GM18502 (cell line): ENCODE results near the gene MTARC1.

Source experiments
- ATAC-seq: cut with Tn5 transposase; IDR thresholded peaks from one replicate; pipeline ENCODE4 v1.9.1; 2021; ENCODE audit warnings: mild to moderate bottlenecking; ENCODE audit not compliant: unreplicated experiment, poor library complexity

Gene MTARC1

DNA sequence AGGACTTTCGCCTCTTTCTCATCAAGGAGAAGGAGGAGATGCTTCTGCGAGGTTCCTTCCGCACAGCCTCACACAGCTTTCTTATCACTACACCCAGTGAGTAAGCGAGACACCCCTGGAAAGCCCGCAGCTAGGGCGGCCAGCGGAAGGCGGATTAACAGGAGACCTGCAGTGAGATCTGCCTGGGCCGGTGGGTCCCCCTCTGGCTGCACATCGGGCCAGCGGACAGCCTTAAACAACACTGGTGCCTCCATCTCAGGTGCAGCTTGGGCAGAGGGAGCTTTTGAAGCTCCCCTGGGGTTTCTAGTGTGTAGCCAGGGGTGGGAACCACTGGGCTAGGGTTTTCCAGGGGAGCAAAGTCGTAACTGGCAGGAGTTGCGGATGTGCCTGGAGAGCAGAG lies 17.5 kb upstream of the MTARC1 start:
- ATAC-seq, result no peak

DNA sequence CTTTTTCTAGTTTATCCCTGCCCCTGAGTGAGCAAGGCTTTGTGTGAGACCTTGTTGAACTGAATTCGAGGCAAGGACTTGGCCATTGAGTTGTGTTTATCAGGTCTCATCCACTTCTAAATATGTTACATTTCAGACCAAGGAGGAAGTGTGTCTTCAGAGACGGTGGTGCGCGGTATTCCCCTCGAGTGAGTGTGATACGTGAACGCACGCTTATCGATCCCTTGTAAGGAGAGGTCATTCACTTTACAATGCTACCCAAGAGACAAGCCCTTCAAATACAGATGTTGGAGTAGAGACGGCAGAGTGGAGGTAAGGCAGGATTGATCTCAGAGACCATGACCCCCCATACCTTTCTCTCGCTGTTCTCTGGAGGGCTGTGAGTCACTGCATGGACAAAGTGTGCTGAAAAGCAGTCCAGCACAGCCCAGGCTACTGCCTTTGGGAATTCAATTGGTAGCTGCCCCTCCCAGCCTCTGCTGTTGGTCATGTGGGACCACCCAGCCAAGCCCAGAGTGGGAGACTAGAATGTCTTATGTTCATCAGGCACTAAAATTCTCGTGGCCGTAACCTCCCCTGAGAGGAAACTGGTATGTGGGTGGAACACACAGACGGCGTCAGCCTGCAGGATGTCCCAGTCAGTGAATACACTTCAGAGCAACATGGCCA lies 16.3 kb upstream of the MTARC1 start:
- ATAC-seq, result peak; percentile 71

DNA sequence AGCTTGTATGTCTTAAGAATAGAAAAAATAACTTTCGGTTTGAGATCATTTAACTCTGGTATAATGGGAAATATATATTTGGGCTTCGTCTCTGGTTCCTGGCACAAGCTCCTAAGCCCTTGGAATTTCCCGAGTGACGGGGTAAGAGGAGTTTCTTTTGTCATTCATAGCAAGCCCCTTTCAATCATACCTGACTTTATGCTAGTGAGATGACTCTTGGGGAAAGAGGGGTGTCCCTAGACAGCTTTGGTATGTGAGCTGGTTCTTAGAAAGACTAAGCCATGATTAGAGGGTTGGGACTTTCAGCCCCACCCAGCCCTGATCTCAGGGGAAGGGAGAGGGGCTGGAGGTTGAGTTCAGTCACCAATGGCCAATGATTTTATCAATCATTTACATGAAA lies 13.9 kb upstream of the MTARC1 start:
- ATAC-seq, result peak; percentile 28

DNA sequence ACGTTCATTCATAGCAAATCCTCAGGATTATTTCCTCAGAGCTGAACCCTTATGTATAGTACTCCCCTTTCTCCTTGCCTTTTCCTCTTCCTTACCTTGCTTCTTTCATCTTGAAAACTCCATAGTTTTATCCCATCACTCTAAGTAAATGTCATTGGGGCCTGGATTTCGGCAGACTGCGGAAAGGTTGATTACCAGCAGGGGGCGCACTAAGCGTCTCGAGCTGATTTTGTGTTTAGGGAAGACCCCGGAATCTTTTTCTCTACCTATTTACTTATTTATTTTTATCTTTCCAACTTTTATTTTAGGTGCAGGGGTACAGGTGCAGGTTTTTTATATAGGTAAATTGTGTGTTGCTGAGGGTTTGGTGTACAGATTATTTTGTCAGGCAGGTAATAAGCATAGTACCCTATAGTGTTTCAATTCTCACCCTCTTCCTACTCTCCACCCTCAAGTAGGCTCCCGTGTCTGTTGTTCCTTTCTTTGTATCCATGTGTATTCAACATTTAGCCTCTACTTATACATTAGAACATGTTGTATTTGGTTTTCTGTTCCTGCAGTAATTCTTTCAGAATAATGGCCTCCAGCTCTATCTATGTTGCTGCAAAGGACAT lies 11.4 kb upstream of the MTARC1 start:
- ATAC-seq, result no peak

DNA sequence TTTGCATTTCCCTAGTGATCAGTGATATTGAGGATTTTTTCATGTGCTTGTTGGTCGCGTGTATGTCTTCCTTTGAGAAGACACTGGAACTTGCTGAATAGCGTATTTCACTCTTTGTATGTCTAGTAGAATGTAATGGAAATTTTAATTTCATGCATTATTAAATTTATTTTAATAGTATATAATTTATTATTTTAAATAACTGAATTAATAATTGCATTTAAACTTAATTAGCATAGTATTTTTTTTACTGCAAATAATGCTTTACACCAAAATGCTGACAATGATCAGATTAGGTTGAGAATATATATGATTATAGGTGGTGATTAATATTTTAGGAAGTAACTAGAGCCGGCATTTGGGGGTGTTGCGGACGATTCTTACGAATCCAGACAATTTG lies 10.5 kb upstream of the MTARC1 start:
- no peak for ATAC-seq

DNA sequence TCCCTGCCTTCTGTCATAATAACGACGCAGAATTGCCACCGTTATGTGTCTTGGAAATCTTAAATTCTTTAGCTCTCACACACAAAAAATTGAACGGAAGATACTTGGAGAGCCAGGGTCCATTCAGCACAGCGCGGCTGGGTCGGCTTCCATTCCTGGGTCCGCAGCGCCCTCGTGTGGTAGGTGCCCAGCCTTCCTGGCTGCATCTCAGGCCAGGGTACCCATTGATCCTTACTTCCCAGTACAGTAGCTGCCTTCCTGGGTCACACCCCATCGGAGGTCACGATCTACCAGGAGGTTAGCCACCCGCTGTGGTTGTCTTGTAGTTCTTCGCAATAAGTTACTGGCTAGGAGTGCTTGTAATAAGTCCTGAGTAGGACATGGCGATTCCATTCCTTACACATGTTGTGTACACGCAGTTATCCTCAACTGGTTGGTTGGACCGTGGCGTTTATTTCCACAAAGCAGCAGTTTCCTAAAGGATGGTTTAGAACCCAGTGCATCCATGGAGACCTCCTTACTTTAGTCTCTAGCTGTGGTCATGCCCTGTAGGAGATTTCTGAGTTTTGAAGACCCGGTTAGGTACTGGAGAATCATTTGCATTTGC lies 9.9 kb upstream of the MTARC1 start:
- ATAC-seq, result peak; percentile 83

DNA sequence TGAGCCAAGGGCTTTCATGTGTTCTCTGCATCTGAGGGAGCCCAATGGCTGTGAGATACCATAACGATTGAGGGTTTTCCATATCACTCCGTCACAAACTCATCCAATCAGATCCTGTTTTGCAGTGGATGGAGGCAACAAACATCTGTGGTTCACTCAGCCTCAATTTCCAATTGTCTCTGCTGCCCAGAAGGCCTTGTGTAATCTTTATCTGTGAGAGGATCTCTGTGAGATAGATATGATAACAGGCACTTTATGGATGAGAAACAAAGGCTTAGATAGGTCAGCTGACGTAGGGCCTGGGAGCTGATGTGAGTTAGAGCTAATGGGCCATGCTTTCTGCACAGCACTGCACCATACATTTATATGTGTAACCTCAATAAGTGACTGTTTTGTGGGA lies 3.3 kb upstream of the MTARC1 start:
- no peak for ATAC-seq

DNA sequence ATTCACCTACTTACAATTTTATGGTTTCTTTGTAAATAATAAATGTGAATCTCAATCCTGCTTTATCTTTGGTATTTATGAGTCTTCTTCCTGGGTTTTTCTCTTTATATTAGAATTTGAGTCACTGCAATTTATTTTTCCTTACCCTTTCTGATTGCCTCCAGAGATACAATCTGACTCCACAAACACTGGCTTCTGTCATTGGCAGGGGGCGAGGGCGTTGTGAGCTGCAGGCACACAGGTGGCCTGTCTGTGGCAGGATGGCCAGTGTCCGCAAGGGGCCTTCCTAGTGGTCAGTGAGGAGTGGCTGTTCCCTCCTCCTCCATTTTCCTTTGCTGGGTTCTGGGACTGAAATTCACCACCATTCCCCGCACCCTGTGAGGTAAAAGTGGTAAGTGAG lies 2.0 kb upstream of the MTARC1 start:
- no peak for ATAC-seq

DNA sequence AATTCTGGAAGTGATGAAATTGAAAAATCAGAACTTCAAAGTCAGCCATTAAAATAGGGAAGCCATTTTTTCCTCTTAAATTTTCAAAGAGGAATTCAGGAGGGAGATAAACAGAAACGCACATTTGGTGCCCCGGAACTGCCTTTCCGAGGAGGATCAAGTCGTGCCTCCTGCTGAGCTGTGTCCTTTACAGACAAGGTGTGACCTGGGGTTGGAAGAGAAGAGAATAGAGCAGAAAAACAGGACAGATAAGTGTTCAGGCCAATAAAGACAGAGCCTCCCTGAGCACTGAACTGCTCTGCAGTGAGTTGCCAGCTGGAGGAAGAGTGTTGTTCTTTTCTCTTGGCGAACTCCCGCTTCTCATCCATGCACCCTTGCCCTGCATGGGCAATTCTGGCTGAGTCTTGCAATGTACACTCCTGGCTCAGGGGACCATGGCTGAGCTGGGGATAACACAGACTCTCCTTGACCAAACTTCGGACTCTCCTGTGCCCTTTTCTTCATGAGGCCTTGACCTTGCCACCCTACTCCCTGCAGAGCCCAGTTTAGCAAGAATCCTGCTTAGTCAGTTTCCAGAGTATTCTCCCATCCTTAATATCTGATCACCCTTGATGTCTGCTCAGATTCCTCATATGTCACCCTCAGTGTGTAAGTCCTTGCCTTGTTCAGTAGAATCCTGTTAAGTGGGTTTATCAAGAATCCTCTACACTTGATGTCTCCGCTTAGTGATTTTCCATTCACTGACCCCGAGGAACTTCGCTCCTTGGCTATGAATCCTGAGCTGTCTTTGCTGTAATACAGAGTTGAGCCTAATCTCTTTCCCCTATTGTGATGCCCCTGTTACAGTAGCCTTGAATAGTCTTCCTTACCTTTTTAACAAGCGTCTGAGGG lies 1.3 kb upstream of the MTARC1 start:
- no peak for ATAC-seq

DNA sequence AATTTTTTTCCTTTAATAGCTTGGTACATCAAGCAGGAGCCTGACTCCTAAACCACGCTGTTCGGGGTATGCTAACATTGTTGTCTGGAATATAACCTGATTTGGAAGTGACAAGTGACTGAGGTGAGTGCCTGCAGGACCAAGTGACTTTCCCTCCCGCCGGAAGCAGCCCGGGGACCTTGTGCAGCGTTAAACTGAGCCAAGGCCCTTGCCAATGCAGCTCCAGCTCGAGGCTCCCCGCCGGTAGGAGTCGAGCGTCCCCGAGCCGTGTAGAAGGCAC lies 716 bp upstream of the MTARC1 start:
- ATAC-seq, result peak; percentile 24

DNA sequence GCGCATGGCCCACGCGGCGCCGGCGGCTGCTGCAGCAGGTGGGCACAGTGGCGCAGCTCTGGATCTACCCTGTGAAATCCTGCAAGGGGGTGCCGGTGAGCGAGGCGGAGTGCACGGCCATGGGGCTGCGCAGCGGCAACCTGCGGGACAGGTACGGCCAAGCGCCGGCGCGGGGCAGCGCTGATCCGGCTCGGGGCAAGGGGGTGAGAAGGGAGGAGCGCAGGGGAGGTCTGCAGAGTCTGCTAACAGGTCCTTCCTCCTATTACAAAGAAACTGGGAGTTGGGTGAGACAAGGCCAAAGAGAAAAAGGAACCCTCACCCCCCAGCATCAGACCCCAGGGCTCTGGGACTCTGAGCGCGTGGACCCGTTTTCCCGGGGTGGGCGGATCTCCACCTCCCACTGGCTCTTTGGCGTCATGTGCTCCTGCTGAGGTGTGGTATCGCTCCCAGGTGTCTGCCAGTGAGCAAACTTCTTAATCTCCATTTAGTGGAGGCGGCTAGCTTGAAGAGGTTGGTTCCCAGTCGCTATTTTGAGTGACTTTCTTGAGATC lies 431 bp downstream of the MTARC1 start:
- peak; percentile 51 for ATAC-seq

DNA sequence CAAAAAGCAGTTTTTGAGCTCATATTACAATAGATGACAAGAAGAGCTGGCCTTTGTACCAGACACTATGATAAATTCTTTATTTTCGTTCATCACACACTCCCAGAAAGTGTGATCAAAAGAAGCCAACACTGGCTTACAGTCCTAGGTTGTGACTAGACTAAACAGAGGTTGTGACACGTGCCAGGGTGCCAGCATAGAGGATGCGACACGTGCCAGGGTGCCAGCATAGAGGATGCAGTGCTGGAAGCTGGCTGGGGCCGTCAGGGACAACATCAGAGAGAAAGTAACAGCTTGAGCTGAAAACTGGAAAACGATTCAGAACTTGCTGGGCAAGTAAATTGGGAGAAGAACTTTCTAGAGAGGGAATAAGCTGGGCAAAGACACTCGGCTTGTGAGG lies 2.2 kb downstream of the MTARC1 start:
- ATAC-seq, result no peak

DNA sequence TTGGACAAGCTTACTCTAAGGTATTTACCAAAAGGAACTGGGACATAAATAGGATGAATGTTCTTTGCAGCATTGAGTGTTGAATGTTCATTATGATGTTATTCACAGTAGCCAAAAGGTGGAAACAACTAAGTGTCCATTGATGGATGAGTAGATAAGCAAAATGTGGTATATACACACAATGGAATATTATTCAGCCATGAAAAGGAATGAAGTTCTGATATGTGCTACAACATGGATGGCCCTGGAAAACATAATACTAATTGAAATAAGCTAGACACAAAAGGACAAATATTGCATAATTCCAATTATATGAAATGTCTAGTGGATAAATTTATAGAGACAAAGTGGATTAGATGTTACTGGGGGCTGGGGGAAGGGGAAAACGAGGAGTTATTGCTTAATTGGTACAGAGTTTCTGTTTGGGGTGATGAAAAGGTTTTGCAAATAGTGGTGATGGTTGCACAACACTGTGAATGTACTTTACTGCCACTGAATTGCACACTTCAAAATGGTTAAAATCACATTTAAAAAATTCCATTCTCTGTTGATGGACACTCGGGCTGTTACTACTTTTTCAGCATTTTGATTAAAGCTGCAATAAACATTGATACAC lies 2.9 kb downstream of the MTARC1 start:
- no peak for ATAC-seq

DNA sequence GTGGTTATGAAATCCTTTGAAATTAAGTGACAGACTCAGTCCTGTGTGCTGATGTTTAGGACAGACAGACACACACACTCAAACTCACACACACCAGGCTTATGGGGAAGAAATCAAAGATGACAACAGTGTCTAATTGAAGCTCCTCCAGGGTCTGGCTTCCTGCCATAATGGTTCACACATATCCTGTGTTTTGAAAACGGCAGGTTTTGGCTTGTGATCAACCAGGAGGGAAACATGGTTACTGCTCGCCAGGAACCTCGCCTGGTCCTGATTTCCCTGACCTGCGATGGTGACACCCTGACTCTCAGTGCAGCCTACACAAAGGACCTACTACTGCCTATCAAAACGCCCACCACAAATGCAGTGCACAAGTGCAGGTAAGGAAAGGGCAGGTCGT lies 4.6 kb downstream of the MTARC1 start:
- no peak for ATAC-seq

DNA sequence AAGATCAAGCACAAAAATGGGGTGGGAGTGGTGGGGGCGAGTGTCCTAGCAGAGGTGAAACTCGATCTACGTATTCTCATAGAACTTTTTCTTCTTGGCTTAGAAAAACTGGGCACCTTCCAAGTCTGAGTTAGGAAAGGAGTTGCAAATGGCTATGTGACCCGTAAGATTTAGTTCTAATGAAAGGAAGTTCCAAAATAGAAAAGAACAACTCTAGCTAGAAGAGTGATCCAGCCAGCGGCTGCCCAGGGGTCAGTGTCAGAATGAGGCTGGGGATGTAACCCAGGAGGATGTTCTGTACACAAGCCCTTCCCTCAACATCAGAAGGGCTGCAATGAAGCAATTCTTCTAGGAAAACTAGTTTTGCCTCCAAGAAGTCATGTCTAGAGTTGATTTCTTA lies 5.2 kb downstream of the MTARC1 start:
- no peak for ATAC-seq

DNA sequence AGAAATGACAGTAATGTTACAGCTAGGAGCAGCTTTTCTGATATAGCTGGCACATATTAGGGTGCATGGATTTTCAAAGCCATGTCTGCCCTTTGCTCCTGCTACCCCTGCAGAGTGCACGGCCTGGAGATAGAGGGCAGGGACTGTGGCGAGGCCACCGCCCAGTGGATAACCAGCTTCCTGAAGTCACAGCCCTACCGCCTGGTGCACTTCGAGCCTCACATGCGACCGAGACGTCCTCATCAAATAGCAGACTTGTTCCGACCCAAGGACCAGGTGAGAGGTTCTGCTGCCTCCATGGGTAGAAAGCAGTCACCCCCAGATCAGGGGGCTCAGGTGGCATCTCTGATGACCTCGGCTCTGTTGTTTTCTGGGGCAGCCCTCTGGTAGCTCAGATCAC lies 9.8 kb downstream of the MTARC1 start:
- no peak for ATAC-seq

DNA sequence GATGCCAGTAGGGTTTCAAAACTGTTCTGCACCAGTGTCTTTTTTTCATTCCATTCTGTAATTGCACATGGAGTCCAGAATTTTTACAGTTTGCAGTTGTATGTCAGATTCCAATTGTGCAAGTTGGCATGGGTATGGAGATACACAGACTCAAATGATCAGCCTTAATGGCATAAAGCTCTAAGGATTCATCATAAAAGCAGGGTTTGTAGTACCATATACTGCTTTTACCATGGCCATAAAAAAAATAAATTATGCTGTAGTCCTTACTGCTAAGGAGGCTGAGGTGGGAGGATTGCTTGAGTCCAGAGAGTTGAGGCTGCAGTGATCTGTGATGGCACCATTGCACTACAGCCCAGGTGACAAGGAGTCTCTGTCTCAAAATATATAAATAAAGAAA lies 10.3 kb downstream of the MTARC1 start:
- ATAC-seq, result no peak

DNA sequence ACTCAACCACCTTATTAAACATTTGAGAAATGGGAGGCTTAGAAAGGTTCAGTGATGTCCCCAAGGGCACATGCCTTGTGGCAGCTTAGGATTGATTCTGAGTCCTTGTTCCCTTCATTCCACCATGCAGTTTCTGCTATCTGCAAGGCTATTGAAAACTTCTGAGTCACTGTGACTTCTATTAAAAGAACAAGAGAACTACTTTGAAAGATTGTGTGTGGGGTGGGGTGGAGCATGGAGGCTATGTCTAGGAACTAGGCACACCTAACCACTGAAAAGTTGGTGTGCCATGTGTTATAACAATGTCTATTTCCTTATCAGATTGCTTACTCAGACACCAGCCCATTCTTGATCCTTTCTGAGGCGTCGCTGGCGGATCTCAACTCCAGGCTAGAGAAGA lies 10.8 kb downstream of the MTARC1 start:
- no peak for ATAC-seq

DNA sequence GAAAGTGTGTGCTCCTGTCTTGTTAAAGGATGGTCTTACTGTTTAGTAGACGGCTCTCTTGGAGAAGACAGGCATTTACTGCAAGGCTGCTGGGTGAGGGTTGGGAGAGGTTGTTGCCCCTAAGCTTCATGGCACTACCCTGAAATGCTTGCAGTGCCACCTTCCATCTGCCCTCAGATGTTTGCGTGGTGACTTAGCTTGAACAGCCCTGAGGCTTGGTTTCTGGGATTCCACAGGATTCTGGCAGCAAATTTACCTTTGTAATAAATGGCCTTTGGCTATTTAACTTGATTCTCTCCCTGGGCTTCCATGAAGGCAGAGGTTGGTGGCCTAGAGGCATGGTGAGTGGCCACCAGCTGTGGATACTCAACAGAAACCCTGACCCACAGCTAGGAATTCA lies 11.6 kb downstream of the MTARC1 start:
- ATAC-seq, result no peak

DNA sequence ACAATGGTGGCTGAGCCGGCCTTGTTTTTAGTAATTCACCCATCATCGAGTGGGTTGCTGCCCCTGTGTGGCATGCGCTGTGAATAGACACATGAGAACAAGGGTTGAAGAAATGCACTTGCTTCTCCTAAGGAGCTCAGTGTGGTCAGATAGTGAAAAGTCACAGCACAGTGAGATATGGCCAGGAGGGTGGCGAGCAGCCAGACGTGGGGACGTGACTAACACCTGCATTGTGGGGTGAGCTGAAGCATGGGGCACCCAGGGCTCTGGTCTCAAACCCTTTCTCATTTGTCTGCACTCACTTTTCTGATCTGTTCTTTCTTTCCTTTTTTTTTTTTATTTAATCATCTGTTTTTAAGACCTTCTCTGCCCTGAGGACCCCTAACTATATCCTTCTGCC lies 13.5 kb downstream of the MTARC1 start:
- ATAC-seq, result no peak
